ENCODE measurements around the gene KIF1C. TPM values are rescaled to one million over a fixed set of nuclear protein-coding genes. Genes with fewer than 3 reads are reported as not detected.

The KIF1C gene
- 24.2 and 32.7 TPM in 2 replicates for total RNA-seq (2014; rRNA removed; shearing (Covaris generic))

- peak within 1 kb of the TSS; percentile 69 for H3K27ac ChIP-seq
- H3K9me3 ChIP-seq (replicated peaks) = no peaks in the 10 kb centered on the region
- peak within 1 kb of the TSS; percentile 72 for H3K4me3 ChIP-seq
- no peaks in the 10 kb centered on the region for H3K36me3 ChIP-seq
- DNase-seq = peak; percentile 87 to 88
- no peaks in the 10 kb centered on the region for H3K4me1 ChIP-seq
- H3K27me3 ChIP-seq = no peaks in the 10 kb centered on the region
These were observed at the start of gene KIF1C, which contains the start of gene INCA1 for GRCh38 chr17:4997302-4998026. TSS of gene KIF1C (plus strand) at chr17:4997950. CDS start at chr17:5000247, 2,297 bp downstream. TSS of gene INCA1 (minus strand) at chr17:4997522. CDS start at chr17:4994437, 3,085 bp downstream.

GRCh38 chr17:4948166-4948930 lies 49.4 kb upstream of the KIF1C start, which contains the start of gene PFN1:
TSS of gene PFN1 (minus strand) at chr17:4948530. CDS start at chr17:4948394, 136 bp downstream.
- Histone ChIP-seq H3K4me1 (peaks cover 20% of the 10 kb centered on the region), H3K27me3 (no peaks in the 10 kb centered on the region), H3K27ac (peak within 1 kb of the TSS; percentile 98), H3K9me3 (replicated peaks) (no peaks in the 10 kb centered on the region), H3K4me3 (peak within 1 kb of the TSS; percentile 96), H3K36me3 (peaks cover 40% of the 10 kb centered on the region)
- DNase-seq = peak; percentile 80 to 85

- Histone ChIP-seq H3K36me3 (peaks cover 40% of the 10 kb centered on the region), H3K9me3 (replicated peaks) (no peaks in the 10 kb centered on the region), H3K4me1 (peaks cover 26% of the 10 kb centered on the region), H3K27me3 (no peaks in the 10 kb centered on the region), H3K4me3 (peak overlapping the region; percentile 96), H3K27ac (peak overlapping the region; percentile 98)
- DNase-seq = peak; percentile 74 to 76
These were observed 48.8 kb upstream of the KIF1C start for GRCh38 chr17:4948931-4949320.

GRCh38 chr17:4949321-4950074 lies 48.3 kb upstream of the KIF1C start:
- H3K9me3 ChIP-seq (replicated peaks) = no peaks in the 10 kb centered on the region
- peak overlapping the region; percentile 98 for H3K27ac ChIP-seq
- H3K36me3 ChIP-seq = peaks cover 40% of the 10 kb centered on the region
- peaks cover 30% of the 10 kb centered on the region for H3K4me1 ChIP-seq
- no peaks in the 10 kb centered on the region for H3K27me3 ChIP-seq
- peak overlapping the region; percentile 96 for H3K4me3 ChIP-seq
- peak; percentile 81 to 85 for DNase-seq

- Histone ChIP-seq H3K9me3 (replicated peaks) (no peaks in the 10 kb centered on the region), H3K27me3 (no peaks in the 10 kb centered on the region), H3K27ac (peak overlapping the region; percentile 98), H3K36me3 (peaks cover 33% of the 10 kb centered on the region), H3K4me1 (peaks cover 23% of the 10 kb centered on the region), H3K4me3 (peak overlapping the region; percentile 96)
- DNase-seq = peak; percentile 63 to 70
These were observed 47.5 kb upstream of the KIF1C start for GRCh38 chr17:4950075-4950745.

GRCh38 chr17:4950746-4951204 lies 47.0 kb upstream of the KIF1C start, which contains the start of gene ENO3:
TSS of gene ENO3 (plus strand) at chr17:4951119. CDS start at chr17:4951830, 711 bp downstream.
- no peaks in the 10 kb centered on the region for H3K27me3 ChIP-seq
- H3K36me3 ChIP-seq = peaks cover 27% of the 10 kb centered on the region
- DNase-seq = peak; percentile 78
- H3K4me1 ChIP-seq = peaks cover 18% of the 10 kb centered on the region
- H3K9me3 ChIP-seq (replicated peaks) = no peaks in the 10 kb centered on the region
- peak within 1 kb of the TSS; percentile 98 for H3K27ac ChIP-seq
- peak within 1 kb of the TSS; percentile 96 for H3K4me3 ChIP-seq

- peak overlapping the region; percentile 98; the same call in 1 of the 2 replicates for H3K27ac ChIP-seq
- H3K9me3 ChIP-seq (replicated peaks) = no peaks in the 10 kb centered on the region
- no peak for DNase-seq
- H3K36me3 ChIP-seq = peaks cover 23% of the 10 kb centered on the region
- H3K4me1 ChIP-seq = peaks cover 18% of the 10 kb centered on the region
- no peaks in the 10 kb centered on the region for H3K27me3 ChIP-seq
- peak overlapping the region; percentile 96 for H3K4me3 ChIP-seq
These were observed 46.3 kb upstream of the KIF1C start for GRCh38 chr17:4951486-4951885.

GRCh38 chr17:4953451-4953961 lies 44.2 kb upstream of the KIF1C start:
- peak overlapping the region; percentile 96 for H3K4me3 ChIP-seq
- DNase-seq = peak; percentile 58 to 61
- peaks cover 18% of the 10 kb centered on the region for H3K4me1 ChIP-seq
- H3K27ac ChIP-seq = peak overlapping the region; percentile 74
- H3K27me3 ChIP-seq = no peaks in the 10 kb centered on the region
- H3K36me3 ChIP-seq = peaks cover 7% of the 10 kb centered on the region
- H3K9me3 ChIP-seq (replicated peaks) = no peaks in the 10 kb centered on the region

- Histone ChIP-seq H3K9me3 (replicated peaks) (no peaks in the 10 kb centered on the region), H3K4me3 (no peak overlapping the region), H3K4me1 (peaks cover 31% of the 10 kb centered on the region), H3K27me3 (no peaks in the 10 kb centered on the region), H3K27ac (no peak overlapping the region), H3K36me3 (peaks cover 7% of the 10 kb centered on the region)
- DNase-seq = no peak
These were observed 42.7 kb upstream of the KIF1C start for GRCh38 chr17:4955091-4955490.

GRCh38 chr17:4956493-4957061 lies 41.2 kb upstream of the KIF1C start:
- Histone ChIP-seq H3K9me3 (replicated peaks) (no peaks in the 10 kb centered on the region), H3K27ac (no peak overlapping the region), H3K4me1 (peaks cover 34% of the 10 kb centered on the region), H3K27me3 (no peaks in the 10 kb centered on the region), H3K4me3 (no peak overlapping the region), H3K36me3 (peaks cover 7% of the 10 kb centered on the region)
- DNase-seq = no peak

- Histone ChIP-seq H3K36me3 (peaks cover 7% of the 10 kb centered on the region), H3K4me1 (peaks cover 29% of the 10 kb centered on the region), H3K4me3 (no peak overlapping the region), H3K9me3 (replicated peaks) (no peaks in the 10 kb centered on the region), H3K27me3 (no peaks in the 10 kb centered on the region), H3K27ac (no peak overlapping the region)
- no peak for DNase-seq
These were observed 39.6 kb upstream of the KIF1C start for GRCh38 chr17:4958102-4958501.

GRCh38 chr17:4959261-4959965 lies 38.3 kb upstream of the KIF1C start:
- peak overlapping the region; percentile 62 for H3K27ac ChIP-seq
- peaks cover 17% of the 10 kb centered on the region for H3K4me1 ChIP-seq
- H3K36me3 ChIP-seq = peaks cover under 1% of the 10 kb centered on the region; the same call in 1 of the 2 replicates
- H3K9me3 ChIP-seq (replicated peaks) = no peaks in the 10 kb centered on the region
- H3K4me3 ChIP-seq = no peak overlapping the region
- H3K27me3 ChIP-seq = no peaks in the 10 kb centered on the region
- peak; percentile 53 to 67 for DNase-seq
